Measurements from ENCODE around the gene HS3ST3B1.

The HS3ST3B1 gene

GRCh38 chr17:14303343-14304221, 2.7 kb downstream of the HS3ST3B1 start:
- H3K4me3 ChIP-seq (ENCODE audit: low read length), result peak overlapping the region; percentile 85

DNA sequence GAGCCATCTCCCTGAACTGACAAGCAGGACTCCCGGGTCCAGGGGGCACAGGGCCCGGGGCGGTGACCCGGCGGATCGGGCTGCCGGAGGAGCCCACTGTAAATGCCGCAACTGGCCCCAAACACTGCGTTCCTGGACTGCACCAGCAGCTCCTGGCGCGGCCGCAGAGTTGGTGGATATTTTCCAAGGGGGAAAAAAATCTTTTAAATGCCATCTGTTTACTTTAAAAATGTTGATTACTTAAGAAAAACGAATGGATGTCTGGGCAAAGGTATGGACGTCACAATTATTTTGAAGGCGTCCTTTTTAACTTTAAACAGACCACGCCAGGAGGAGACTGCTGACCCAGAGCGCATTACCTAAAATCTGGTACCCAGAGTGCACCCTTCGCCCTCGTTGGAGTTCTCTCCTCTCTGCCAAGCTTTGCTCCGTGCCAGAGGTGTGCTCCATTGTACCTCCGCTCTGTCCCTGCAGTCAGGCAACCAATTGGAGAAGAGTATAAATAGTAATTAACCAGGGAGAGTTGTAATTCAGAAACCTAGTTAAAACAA, 3.4 kb downstream of the HS3ST3B1 start:
- no peak for TF ChIP-seq CTCF (conservative IDR thresholded peaks at IDR 0.05; ENCODE audit: low read length)
- H3K4me3 ChIP-seq (ENCODE audit: low read length), result peak overlapping the region; percentile 85
- no peak for DNase-seq (ENCODE audit: low read depth)

More at GRCh38 chr17:14303343-14304221, 2.7 kb downstream of the HS3ST3B1 start:
- TF ChIP-seq CTCF (conservative IDR thresholded peaks at IDR 0.05; ENCODE audit: low read length), result no peak
- no peak for DNase-seq (ENCODE audit: low read depth)

GRCh38 chr17:14304773-14305517, 4.1 kb downstream of the HS3ST3B1 start:
- peak overlapping the region; percentile 85 for H3K4me3 ChIP-seq (ENCODE audit: low read length)
- DNase-seq (ENCODE audit: low read depth), result no peak
- TF ChIP-seq CTCF (conservative IDR thresholded peaks at IDR 0.05; ENCODE audit: low read length), result no peak

DNA sequence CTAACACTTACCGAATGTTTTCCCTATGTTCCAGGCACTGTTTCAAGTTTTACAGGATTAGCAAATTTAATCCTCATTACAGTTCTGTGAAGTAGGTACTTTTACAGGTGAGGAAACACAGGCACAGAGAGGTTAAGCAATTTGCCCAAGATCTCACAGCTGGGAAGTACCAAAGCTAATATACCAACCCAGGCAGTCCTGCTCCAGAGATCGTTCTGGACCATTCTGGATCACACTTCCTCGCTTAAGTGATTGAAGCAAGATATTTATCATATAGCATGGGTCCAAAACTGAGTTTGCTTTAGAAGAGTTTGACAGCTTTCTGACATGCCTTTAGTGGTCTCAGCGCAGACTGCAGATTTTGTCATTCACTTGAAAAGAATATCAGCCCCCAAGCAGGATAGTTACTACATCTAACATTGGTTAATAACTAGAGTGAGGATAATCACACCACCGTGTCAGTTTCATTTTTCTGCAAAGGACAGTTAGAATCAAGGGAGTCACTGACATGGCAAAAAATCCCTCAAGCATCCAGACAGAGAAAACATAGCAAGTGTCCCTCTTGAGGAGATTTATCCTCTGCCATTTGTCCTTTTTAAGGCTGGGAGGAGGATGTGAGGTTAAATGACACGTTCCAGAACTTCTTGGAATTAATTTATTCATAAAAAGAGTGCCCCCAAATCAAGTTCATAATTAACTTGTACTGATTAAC, 5.1 kb downstream of the HS3ST3B1 start:
- H3K4me3 ChIP-seq (ENCODE audit: low read length), result peak overlapping the region; percentile 85
- TF ChIP-seq CTCF (conservative IDR thresholded peaks at IDR 0.05; ENCODE audit: low read length), result no peak
- no peak for DNase-seq (ENCODE audit: low read depth)

- peak; percentile 58 for DNase-seq (ENCODE audit: low read depth)
- H3K4me3 ChIP-seq (ENCODE audit: low read length), result peak overlapping the region; percentile 18
- TF ChIP-seq CTCF (conservative IDR thresholded peaks at IDR 0.05; ENCODE audit: low read length), result no peak
These were observed 5.7 kb downstream of the HS3ST3B1 start for GRCh38 chr17:14306596-14306995.

DNA sequence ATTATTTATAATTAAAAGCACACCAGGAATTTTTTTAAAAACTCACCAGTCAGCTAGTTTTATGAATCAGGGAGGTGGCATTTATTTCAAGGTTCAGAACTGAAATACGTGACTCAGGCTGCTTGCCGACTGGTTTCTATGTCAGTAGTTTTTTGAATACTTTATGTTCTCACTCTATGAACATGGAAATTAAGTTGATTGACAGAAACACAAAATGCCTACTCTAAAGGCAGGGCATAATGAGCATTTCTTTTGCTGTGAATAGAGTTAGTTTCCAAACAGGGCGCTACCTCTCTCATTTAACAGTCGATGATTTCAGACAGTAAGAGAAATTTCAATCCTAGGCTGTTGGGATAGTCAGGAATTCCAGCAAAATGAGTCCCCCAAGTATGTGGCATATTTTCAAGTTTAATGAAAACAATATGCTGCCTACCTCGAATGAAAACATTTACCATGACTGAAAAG, 6.7 kb downstream of the HS3ST3B1 start:
- DNase-seq (ENCODE audit: low read depth), result peak; percentile 89
- H3K4me3 ChIP-seq (ENCODE audit: low read length), result peak overlapping the region; percentile 46
- no peak for TF ChIP-seq CTCF (conservative IDR thresholded peaks at IDR 0.05; ENCODE audit: low read length)
